Vagina (tissue), 2 donors: ENCODE data around the gene C1QTNF8.

Source experiments
- POLR2A ChIP-seq, 2 donors: fragments of 450-650 bp; IDR thresholded peaks; one replicate each; pipeline ENCODE4 v1.6.1; 2017; ENCODE audit warnings: antibody characterized with exemption in 2 of 2, mild to moderate bottlenecking in 2 of 2, moderate library complexity in 2 of 2
- POLR2AphosphoS5 ChIP-seq, 2 donors: sonication (generic); formaldehyde crosslinking; IDR thresholded peaks; one replicate each; pipeline ENCODE4 v1.9.0; 2017; ENCODE audit warnings: antibody characterized with exemption in 2 of 2, mild to moderate bottlenecking in 2 of 2, low read depth in 1 of 2; ENCODE audit not compliant: insufficient read depth in 1 of 2
- TF ChIP-seq, protein P1 (sequence below), 3 experiments: fragments of 450-650 bp in 2 of 3; fragments of 200-600 bp in 1 of 3; sonication (generic) in 1 of 3; IDR thresholded peaks; one replicate each; pipeline ENCODE4 v1.5.1; 2017 to 2019; ENCODE audit warnings: antibody characterized with exemption in 3 of 3, mild to moderate bottlenecking in 2 of 3, moderate library complexity in 2 of 3

DNA sequence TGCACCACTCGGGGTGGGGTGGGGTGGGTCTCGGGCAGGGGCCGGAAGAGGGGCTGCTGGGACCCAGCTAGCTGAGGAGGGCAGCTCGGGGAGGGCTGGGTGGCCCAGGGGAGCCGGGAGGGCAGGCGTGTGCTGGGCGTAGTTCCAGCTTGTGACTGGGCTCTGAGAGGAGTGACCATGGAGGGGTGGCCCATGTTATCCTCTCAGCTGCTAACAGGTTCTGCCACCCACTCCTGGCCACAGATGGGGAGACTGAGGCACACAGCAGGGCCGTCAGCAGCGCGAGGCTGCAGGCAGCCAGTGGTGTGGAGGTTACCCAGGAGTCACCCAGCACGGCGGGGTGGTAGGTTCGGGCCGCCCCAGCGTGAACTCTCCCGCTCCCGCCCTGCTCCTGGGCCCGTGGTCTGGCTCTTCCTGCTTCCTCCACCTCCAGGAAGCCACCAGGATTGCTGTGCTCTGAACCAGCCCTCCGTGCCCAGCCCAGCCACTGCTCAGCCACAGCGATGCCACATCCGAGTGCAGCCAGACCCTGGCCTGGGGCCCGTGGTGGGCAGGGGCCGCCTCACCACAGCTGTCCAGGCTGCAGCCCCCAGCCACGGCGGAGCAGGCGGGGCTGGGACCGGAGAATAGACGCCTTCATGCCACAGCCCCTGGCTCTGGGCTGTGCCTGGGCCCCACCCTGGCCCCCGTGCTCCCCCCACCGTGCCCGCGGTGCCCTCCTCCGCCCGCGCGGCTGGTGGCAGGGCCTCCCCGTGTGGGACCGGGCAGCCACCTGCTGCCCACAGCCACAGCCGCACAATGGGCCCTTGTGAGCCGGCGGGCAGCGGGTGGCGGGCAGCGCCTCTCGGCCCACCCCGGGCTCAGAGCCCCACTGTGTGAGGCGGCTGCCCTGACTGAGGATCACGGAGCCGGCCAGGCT, 49.8 kb downstream of the C1QTNF8 start:
- TF ChIP-seq POLR2A (IDR thresholded peaks at IDR 0.05) (no peak), POLR2AphosphoS5 (IDR thresholded peaks at IDR 0.05; ENCODE audit: insufficient read depth in 1 of 2, low read depth in 1 of 2) (no peak)
- TF ChIP-seq, protein P1, sequence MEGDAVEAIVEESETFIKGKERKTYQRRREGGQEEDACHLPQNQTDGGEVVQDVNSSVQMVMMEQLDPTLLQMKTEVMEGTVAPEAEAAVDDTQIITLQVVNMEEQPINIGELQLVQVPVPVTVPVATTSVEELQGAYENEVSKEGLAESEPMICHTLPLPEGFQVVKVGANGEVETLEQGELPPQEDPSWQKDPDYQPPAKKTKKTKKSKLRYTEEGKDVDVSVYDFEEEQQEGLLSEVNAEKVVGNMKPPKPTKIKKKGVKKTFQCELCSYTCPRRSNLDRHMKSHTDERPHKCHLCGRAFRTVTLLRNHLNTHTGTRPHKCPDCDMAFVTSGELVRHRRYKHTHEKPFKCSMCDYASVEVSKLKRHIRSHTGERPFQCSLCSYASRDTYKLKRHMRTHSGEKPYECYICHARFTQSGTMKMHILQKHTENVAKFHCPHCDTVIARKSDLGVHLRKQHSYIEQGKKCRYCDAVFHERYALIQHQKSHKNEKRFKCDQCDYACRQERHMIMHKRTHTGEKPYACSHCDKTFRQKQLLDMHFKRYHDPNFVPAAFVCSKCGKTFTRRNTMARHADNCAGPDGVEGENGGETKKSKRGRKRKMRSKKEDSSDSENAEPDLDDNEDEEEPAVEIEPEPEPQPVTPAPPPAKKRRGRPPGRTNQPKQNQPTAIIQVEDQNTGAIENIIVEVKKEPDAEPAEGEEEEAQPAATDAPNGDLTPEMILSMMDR (IDR thresholded peaks at IDR 0.05) = no peak
